Suprapubic skin (tissue), 4 donors: ENCODE data around the gene FYTTD1.

Experiments
- CTCF ChIP-seq, 2 donors: fragments of 200-600 bp in 1 of 2; fragments of 450-650 bp in 1 of 2; sonication (generic) in 1 of 2; IDR thresholded peaks; one replicate each; pipeline ENCODE4 v1.5.1; 2016 to 2019; ENCODE audit warnings: antibody characterized with exemption in 2 of 2, mild to moderate bottlenecking in 1 of 2, moderate library complexity in 1 of 2
- EP300 ChIP-seq: sonication (generic); formaldehyde crosslinking; IDR thresholded peaks from one replicate; pipeline ENCODE4 v1.6.1; 2017; ENCODE audit warnings: antibody characterized with exemption
- POLR2A ChIP-seq, 2 donors: fragments of 450-650 bp; IDR thresholded peaks; one replicate each; pipeline ENCODE4 v1.6.1; 2017; ENCODE audit warnings: antibody characterized with exemption in 2 of 2, mild to moderate bottlenecking in 2 of 2, moderate library complexity in 2 of 2
- POLR2AphosphoS5 ChIP-seq, 3 donors: sonication (generic); formaldehyde crosslinking; IDR thresholded peaks; one replicate each; pipeline ENCODE4 v1.6.1; 2017; ENCODE audit warnings: antibody characterized with exemption in 3 of 3

- no peak for TF ChIP-seq POLR2A (IDR thresholded peaks at IDR 0.05)
- TF ChIP-seq CTCF (IDR thresholded peaks at IDR 0.05), result no peak
- no peak for TF ChIP-seq POLR2AphosphoS5 (IDR thresholded peaks at IDR 0.05)
- TF ChIP-seq EP300, result no peak
These were observed 85.8 kb downstream of the FYTTD1 start for GRCh38 chr3:197835509-197835908.
